IPS-NIHi11 (cell line): ENCODE data around the gene RWDD3.

Source experiments
- DNase-seq: peaks from one replicate; pipeline ENCODE4 v3.0.0; 2012; ENCODE audit warnings: mixed read lengths, low spot score

Gene RWDD3, protein sequence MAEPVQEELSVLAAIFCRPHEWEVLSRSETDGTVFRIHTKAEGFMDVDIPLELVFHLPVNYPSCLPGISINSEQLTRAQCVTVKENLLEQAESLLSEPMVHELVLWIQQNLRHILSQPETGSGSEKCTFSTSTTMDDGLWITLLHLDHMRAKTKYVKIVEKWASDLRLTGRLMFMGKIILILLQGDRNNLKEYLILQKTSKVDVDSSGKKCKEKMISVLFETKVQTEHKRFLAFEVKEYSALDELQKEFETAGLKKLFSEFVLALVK

DNA sequence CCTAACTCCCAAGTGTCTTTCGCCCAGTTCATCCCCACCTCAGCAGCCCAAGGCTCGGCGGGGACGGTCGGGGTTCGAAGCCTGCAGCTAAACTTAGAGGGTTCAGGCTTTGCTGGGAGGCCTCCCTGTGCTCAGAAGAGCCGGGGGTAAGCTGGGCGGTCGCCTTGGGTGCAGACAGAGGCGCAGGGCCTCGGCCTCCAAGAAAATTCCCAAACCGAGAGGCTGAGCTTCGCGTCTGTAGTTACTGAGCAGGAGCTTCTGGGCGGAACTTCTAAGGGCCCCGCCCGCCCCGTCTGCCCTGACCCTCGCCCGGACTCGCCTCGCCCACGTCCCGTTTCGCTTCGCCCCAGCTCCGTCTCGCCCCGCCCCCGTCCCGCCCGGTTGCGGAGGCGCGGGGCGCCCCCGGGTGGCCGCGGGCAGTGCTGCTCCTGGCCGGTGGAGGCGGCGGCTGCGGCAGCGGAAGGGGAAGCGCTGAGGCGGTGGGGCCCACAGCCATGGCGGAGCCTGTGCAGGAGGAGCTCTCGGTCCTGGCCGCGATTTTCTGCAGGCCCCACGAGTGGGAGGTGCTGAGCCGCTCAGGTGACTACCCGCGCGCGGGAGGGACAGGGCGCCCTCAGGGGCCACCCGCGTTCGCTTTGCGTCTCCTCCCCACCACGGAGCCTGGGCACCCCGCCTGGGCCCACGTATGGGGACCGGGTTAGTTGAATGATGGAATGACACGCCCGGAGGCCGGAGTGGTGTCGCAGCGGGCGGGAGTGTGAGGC, at the start of gene RWDD3:
RWDD3 (plus strand) TSS at position 474 of the 764 bp plus-strand sequence; CDS start at position 495, 21 bp downstream.
- peak; percentile 95 for DNase-seq

DNA sequence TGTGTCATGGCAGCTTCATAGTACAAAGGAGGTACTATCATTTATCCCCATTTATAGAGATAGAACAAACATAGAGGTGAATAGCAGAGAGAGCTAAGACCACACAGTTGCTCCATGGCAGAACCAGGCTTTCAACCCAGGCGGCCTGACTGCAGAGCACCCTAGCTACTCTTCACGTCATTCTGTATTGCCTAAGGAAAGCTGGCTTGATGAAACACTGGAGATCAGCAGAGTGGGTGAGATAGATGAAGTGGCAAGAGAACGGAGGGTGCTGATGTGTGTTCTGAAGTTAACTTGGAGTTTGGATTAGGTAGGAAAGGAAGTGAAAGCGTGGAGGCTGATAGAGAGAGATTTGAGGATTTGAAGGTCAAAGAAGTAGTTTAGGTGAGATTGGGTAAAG, 47.9 kb upstream of the RWDD3 start:
- DNase-seq = no peak

DNA sequence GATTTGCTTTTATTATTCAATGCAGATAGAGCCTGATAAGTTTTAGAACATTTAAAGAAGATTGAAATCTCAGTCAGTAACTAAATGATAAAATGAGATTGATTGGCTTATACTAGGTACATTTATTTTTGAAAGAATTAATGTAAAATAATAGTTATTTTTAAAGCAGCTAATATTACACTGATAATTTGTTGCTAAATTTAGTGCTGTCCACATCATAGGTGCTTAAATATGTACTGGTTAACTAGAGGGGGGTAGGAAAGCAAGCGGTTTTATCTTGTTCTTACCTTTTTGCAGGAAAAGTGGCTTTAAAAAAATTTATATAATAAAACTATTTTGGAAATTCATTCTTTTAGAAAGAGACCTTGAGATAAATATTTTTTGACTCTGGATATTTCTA, 40.4 kb upstream of the RWDD3 start:
- DNase-seq = no peak

DNA sequence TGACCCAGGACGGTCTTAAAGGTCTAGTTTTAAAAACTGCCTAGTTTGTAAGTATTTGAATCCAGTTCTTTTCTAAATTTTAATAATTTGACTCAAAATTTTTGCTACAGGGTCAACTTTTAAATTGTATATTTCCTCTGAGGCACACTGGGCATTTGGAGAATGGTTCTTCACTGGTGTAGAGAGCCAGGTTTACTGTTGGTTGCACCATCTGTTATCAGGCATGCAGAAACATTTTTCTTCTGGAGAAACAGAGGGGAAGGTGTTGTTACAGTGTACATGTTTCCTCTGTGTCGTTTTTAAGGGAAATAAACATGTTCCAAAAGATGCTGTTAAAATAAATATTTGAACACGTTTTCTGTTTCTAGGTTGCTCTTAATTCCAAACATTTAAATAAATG, 39.0 kb upstream of the RWDD3 start:
- no peak for DNase-seq

DNA sequence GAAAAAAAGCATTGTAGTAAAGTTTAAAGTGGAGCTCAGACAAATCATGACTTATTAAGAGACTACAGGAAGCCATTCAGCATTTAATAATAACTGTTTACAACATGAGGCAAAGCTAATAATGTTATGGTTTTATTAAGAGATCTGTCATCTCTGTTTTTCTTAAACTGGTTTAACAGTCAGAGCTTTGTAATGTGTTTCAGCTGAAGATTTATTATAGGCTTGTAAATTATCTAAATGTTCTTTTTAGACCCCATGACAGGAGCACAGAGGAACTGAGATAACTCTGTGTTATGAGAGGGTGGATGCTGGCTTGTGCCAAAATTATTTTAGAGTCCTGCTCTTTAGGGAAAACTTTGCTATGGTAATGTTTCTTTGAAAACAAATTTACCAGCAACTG, 38.0 kb upstream of the RWDD3 start:
- DNase-seq = no peak

DNA sequence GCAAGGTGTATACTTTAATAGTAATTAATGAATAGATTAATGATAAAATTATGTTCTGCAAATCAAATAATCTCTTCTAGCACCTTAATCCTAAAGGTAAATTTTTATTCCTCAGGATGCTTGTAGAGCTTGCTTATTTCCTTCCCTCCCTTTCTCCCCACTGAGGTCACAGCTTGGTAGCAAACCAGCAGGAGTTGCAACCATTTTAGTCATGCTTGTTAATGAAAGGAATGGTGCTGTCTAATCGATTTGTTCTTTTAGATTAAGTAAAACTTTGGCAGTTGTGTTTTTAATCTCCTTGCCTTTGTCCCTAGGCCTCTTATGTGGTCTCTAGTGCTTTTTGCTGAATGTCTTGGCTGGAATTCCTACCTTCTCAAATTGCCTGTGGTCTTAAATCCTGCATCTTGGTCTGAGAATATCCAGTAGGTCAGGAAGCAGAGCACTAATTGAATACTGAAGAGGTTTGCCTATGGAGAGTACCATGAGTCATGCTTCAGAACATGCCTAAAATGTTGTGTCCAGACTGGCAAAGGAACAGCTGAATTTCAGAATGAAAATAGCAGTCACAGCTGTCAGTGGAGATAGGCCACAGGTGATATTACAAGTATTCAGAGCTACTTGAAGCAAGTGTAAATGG, 36.3 kb upstream of the RWDD3 start:
- DNase-seq = no peak

DNA sequence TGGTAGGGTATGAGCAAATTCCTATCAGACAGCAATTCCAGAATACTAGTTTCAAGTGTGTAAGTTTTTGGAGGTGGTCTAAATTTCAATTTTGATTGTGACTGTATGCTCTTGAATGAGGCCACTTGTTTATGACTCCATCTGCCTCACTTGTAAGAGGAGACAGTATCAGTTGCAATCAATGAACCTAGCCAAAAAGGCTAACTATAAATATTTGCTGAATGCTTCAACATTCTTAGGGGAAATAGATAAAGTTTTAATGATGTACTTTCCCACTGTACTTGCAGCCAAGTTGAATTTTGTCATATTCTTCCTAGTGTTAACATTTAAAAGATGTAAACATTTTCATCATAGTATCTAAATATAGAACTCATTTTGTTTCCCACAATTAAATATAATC, 32.1 kb upstream of the RWDD3 start:
- DNase-seq = no peak

DNA sequence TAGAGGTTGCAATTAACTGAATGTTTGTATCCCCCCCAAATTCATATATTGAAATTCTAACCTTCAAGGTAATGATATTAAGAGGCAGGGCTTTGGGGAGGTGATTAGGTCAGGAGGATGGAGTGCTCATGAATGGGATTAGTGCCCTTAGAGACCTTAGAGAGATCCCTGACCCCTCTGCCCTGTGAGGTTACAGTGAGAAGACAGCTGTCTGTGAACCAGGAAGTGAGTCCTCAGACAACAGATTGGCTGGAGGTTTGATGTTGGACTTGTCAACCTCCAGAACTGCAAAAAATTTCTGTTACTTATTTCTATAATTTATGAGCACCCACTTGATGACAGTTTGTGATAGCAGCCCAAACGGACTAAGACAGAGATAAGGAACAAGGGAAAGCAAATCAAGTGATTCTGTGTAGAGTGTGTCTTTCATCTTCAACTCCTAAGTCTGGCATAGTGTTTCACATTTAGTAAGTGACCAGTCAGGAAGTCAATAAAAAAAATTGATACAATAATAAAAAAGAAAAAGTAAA, 30.0 kb upstream of the RWDD3 start:
- DNase-seq = no peak

DNA sequence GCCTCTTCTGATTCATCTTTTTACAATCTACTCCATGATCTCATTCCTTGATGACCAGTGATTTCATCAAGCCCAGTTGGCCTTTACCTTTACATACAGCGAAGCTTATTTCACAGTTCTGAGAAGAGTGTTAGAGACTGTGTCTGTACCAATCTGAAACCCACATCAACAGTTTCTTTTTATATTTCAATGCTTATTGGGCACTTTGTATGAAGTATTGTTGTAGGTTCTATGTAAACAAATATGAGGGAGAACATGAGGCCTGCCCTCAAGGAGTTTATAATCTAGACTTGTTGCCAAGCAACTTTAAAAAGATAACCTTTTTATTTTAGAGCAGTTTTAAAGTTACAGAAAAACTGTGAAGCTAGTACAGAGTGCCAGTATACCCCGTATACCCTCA, 27.5 kb upstream of the RWDD3 start:
- DNase-seq = no peak

DNA sequence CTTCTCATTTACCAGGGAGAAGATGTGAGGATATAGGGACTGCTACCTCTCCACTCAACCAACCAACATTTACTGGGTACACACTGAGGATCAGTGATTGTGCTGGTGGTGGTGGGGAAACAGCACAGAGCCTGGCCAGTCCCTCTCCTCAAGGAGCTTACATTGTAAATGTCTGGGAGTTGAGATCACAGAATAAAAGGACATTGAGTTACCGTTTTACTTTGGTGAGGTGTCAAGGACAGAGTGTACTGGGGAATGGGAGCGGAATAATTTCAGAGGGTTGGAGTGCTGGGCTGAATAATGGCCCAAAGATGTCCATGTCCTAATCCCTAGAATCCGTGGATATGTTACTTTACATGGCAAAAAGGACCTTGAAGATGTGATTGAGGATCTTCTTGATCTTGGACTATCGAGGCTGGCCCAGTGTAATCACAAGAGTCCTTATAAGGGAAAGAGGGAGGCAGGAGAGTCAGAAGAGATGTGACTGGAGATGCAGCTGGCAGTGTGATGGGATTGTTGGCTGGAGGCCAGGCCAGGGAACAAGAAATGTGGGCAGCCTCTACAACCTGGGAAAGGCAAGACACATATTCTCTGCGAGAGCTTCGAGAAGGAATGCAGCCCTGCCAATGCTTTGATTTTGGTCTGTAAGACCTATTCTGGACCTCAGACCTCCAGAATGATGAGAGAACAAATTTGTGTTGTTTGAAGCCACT, 26.6 kb upstream of the RWDD3 start:
- no peak for DNase-seq

DNA sequence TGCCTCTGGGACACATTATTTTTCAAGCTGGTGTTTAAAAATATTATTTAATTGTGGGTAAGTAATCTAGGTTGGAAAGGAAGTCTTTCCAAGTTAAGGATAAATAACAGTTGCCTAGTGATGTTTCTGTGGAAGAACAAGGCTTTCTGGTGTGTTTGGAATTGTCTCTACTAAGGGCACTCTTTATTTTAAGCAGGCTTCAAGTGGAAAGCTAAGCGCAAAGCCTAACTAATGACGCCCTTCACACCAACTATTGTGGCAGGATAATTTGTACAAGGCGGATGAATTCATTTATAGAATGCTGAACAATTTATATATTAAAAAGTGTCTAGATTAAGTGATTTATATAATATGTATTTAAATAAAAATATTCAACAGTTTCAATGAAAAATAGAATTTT, 25.1 kb upstream of the RWDD3 start:
- DNase-seq = no peak

DNA sequence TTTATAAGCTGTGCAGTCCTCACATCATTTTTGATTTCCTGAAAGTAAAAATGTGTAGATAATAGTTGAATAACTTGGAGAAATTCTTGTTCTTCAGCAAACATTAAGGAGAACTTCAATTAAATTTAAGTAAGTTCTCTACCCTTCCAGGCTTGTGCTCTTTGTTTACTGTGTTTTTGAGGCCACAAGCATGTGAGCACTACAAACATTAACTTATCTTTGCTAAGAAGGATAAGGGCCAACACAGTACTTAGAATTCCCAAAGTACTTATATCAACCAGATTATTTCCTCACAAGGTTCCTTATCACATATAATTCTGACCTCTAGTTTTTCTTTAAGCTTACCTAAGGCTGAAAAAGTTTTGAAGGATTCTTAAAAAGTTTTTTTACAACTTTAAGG, 24.7 kb upstream of the RWDD3 start:
- DNase-seq = no peak

DNA sequence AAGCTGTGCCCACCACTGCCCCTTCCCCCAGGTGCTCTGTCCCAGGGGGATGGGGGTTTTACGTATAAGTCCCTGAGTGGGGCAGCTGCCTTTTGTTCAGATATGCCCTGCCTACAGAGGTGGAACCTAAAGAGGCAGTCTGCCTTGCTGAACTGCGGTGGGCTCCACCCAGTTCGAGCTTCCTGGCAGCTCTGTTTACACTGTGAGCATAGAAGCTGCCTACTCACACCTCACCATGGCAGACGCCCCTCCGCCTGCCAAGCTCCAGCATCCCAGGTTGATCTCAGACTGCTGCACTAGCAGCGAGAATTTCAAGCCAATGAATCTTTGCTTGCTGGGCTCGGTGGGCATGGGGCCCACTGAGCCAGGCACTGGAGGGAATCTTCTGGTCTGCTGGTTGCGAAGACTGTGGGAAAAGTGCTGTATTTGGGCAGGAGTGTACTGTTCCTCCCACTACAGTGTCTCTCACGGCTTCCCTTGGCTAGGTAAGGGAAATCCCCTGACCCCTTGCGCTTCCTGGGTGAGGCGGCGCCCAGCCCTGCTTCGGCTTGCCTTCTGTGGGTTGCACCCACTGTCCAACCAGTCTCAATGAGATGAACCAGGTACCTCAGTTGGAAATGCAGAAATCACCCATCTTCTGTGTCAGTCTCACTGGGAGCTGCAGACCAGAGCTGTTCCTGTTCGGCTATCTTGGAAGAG, 17.6 kb upstream of the RWDD3 start:
- no peak for DNase-seq

DNA sequence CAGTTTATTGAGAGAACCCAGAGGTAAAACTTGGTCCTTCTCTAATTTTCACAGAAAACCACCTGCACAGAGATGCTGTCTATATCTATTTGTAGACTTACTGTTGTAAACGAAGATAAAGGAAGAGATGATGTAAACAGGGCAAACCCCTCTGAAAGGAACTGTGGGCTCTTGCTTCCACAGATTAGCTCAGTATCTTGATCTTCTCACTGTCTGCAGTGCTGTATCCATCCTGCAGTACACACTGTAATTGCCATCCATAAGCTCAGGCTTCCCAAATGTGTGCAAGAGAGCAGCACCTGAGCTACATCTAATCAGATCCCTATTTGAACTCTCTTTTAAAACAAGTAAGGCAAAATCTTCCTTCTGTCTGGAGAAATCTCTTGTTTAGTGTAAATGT, 16.6 kb upstream of the RWDD3 start:
- DNase-seq = no peak

DNA sequence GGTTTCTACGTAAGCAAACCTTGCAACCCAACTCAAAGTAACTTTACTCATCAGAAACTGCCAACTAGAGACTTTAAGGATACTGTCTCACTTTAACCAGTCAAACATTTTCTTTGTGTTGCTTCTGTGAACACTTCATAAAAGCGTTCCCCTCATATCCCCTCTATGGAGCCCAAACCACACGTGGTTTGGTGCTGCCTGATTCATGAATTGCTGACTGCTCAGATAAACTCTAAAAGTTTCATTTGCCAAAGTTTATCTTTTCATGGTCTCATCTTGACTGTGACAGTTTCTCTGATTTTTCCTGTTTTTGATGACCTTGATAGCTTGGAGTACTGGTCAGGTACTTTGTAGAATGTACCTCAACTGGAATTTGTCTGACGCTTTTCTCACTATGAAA, 14.6 kb upstream of the RWDD3 start:
- DNase-seq = no peak

DNA sequence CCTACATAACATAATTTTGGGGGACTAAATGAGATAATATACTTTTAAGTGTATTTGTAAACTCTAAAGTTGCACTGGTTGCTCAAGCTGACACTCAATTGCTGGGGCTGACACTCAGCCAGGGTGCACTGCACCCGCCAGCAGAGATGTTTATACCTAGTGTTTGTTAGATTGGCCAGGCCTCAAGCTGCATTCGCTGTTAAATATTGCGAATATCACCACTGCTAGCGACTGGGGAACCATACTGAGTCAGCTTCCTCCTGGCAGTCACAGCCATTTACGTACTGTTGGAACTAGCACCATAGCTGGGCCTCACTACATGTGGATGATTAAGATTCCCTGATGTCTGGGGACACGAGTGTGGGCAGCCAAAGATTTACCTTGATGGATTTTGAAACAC, 12.7 kb upstream of the RWDD3 start:
- no peak for DNase-seq

DNA sequence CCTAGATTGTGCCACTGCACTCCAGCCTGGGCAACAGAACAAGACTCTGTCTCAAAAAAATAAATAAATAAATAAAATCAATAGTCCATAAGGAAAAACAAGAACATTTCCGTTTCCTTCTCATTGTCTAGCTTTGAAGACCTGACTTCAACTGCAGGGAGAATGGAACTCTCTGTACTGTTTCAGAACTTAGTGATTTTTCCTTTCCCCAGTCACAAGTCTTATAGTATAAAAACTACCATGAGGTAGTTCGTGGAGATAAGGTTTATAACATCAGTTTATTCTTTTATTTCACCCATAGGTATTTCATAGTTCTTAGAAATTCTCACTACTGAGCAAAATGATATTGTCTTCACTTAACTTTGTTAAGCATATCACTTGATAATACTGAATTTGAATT, 11.4 kb upstream of the RWDD3 start:
- no peak for DNase-seq

DNA sequence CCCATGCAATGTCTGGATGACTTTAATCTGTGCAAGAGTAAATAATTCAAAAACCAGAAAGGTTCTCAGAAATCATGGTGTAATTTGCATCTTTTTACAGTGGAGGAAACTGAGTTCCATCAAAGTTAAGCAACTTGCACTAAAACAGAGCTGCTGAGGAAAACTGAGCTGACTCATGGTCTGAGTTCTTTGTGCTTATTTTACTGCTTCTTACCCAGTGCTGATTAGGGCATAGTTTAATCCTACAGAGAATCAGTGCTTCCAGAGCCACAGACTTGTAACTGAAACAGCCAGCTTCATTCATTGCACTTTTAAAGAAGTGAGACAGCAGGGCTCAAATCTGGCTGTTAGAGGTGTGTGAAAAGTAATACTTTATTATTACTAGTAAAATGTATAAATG, 10.9 kb upstream of the RWDD3 start:
- DNase-seq = no peak

DNA sequence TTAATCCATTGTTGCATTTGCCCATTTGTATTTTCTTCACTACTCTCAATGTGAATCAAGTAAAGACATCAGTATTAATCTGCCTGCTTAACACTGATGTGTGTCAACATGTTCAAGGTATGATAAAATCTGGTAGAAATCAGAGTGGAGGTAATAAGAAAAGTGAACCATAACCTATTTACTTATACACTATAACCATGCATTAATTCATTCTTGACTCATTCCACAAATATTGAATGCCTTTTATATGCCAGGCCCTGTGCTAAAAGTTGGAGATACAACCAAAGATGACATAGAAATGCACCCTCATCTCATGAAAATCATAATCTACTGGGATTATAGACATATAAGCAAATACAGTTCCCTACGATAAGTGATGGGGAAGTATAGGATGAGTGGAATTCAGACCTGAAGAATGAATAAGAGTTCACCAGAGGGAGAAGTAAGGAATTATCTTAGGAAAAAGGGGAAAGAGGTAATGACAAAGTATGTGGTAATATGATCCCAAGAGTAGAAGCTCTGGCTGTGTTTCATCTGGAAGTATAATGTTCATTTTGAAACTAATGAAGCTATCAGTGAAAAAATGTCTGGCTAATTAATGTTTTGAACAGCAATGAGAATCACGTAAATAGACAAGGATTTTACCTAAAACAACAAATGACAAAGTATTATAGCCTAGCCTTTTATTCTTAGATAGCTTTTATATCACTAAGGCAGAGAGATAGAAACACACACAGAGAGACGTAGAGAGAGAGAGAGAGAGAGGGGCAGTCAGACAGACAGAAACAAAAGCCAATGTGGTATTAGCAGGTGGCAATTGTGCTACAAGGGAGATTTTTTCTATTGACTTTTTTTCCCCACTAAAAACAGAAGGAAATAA, 7.0 kb upstream of the RWDD3 start:
- no peak for DNase-seq

DNA sequence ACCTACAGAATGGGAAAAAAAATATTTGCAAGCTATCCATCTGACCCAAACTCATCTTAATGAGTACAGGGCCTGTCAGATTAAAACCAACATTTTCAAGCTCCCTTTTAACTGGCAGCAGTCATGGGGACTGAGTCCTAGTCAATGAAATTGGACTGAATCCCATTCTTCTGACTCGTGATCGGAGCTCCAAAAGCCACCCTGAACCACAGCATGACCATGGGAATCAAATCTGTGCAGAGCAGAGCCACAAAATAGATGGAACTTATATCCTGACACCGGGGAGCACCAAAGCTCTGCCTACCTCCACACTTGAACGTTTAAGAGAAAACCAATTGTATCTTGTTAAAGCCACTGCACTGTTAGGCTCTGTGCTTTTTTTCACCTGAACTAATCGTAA, 5.0 kb upstream of the RWDD3 start:
- no peak for DNase-seq

DNA sequence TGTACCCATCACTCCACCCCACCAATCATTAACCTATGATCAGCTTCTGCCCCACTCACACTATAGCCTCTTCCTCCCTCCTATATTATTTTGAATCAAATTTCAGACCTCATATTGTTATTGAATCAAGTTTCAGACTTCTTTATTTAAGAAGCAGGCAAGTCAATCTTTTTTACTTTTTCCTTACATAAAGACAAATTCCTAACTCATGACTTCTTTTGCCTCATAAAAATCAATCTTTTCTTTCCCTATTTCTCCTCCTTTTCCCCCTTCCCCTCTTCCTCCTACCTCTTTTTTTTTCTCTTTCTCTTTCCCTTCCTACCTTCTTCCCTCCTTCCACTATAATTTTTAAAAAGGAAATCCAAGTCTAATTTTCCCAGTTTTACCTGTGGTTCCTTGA, 4.3 kb upstream of the RWDD3 start:
- no peak for DNase-seq
